Right renal pelvis (tissue), 4 donors: ENCODE data around the gene PRCD. TPM values are rescaled to one million over a fixed set of nuclear protein-coding genes. Genes with fewer than 3 reads are reported as not detected.
A peak's percentile ranks its signal among the peaks of the same experiment; 100 is the strongest.

Source experiments
- DNase-seq, 4 donors: peaks; one replicate each; pipeline ENCODE4 v3.0.0-alpha.2; 2013; ENCODE audit warnings: low read depth in 4 of 4, low spot score in 3 of 4, missing footprints in 1 of 4
- polyA plus RNA-seq, 4 donors: library from polyadenylated mRNA; unstranded; fragments of 120-200 nt; gene quantifications; one replicate each; pipeline ENCODE4 v1.2.1, GENCODE V29; 2013; ENCODE audit not compliant: insufficient read length in 4 of 4

PRCD gene
- polyA plus RNA-seq, 4 donors = 2.7 to 4.0 (median 3.4) TPM

DNA sequence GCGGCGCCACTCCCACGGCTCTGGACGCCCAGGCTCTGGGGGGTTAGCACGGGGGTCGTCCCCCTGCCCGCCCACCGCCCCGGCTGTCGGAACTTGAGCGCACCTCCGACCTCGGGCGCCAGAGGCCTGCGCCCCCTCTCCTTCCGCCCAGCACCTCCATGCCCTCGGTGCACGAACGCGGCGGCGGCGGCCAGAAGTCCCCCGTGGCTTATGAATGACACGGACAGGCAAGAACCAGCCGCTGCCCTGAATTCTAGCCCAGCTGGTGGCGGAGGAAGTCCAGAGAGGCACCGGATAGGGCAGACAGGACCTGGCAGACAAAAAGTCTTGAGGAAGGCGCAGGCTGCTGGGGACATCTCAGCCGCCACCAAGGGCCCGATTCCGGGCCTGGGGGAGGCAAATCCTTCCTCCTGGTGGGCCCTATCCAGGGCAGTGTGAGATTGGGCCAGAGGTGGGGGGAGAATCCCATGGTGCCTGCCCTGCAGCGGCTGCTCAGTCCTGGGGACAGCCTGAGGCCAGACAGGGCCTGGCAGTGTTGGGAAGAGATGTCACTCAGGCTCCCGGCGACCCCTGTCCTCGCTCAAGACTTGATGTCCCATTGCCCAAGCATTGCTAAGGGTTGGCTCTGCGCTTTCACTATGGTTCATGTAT, 1.4 kb upstream of the PRCD start:
- no peak for DNase-seq

GRCh38 chr17:76538941-76539570, 788 bp upstream of the PRCD start:
- no peak for DNase-seq

- peak; percentile 81 to 94 (median 92) for DNase-seq
Observed at GRCh38 chr17:76540381-76541300, 797 bp downstream of the PRCD start.

DNA sequence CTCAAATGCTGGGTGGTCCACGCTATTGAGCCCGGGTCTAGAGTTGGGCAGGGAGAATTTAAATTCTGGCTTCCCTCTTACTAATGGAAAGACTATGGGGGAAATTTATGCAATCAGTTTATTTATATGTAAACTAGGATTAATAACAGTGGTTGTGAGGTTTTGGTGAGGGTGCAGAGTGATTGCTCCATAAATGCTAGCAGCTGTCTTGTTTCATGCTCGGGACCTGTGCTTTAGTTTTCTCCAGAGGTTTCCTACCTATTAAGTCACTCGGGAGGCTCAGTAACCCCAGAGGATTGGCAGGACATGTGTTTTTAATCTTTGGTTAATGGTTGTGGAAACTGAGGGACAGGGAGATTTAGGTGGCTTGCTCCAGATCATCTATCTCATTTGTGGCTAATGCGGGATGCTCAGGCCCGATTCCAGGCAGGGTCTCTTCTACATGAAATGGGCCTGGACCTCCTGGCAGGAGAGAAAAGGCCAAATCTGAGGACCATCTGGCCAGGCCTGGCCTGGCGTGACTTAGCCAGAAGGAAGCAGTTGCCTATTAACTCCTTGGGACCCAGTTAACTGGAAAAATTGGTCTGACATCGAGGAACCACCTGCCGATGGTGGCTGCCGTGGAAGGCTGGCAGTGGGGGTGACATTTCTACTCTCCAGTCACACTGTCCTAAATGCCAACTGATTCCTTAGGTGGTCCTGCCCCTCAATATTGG, 2.1 kb downstream of the PRCD start:
- no peak for DNase-seq

DNA sequence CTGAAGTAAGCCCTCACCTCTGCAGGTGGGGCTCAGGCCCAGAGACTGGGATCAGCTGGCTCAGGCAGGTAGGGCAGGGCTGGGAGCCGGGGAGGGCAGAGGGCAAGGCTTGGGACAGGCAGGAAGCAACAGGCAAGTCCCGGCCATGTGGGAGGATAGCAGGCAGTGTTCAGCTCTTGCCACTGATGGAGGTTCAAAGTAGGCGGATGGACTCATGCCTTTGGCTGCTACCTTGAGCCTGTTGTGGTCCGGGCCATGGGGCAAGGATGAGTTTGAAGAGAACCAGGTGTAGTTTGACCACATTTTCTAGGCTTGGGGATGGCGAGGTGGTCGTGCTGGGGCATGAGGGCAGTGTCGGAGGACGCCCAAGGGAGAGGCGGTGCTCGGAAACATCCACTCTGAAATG, 2.7 kb downstream of the PRCD start:
- DNase-seq = no peak

DNA sequence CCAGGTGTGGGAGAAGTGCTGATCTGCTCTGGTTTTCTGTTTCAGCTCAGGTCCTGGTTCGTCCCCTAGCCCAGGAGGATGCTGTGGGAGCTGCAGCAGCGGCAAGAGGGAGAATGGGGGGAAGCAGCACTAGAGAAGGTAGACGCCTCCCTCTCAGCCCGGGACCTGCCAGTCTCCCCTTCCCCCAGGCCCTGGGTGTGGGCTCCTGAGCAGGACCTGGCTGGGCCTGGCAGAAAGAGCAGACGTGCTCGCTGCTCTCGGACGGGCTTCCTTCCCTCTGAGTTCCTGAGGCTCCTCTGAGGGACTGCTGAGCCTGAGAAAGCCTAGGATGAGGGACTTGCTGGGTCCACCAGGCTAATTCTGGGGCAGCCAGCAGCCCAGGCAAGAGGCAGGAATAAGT, 3.1 kb downstream of the PRCD start:
- DNase-seq = no peak

GRCh38 chr17:76543482-76543825, 3.6 kb downstream of the PRCD start:
- no peak for DNase-seq

- no peak for DNase-seq
Observed at GRCh38 chr17:76543826-76544545, 4.1 kb downstream of the PRCD start.

DNA sequence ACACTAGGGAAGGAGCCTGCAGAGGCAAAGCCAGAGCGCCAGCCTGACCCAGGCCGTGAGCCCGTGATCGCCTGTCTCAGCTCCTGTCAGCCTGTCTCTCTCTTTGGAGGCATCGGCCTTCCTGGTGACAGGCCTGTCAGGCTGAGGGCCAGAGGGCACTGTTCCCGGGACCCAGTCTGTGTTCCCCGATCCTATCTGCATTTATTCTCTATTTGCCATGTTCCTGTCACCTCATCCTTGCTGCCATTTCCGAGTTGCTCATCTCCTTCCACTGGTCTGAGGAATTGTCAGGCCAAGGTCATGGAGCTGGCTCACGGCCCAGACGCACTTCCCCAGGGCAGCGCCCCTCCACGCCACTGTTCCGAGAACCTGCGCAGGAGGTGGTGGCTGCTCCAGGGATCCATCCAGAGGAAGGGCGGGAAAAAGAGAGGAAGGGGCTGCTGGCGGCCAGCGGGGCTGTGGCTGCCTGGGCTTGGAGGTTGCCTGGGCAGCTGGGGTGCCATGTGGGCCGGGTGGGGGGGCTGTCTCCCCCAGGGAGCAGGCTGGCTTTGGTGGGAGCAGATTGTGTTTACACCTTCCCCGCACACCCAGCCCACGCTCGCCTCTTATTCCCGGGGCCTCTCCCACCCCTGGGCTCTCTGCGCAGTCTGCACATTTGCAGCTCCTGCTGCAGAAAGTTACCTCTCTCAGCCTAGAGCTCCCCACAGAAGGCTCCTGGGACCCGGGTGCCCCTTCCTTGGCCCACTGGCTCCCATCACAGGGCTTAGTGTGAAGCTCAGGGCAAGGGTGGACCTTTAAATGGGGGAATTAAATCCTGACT, 4.9 kb downstream of the PRCD start:
- no peak for DNase-seq

DNA sequence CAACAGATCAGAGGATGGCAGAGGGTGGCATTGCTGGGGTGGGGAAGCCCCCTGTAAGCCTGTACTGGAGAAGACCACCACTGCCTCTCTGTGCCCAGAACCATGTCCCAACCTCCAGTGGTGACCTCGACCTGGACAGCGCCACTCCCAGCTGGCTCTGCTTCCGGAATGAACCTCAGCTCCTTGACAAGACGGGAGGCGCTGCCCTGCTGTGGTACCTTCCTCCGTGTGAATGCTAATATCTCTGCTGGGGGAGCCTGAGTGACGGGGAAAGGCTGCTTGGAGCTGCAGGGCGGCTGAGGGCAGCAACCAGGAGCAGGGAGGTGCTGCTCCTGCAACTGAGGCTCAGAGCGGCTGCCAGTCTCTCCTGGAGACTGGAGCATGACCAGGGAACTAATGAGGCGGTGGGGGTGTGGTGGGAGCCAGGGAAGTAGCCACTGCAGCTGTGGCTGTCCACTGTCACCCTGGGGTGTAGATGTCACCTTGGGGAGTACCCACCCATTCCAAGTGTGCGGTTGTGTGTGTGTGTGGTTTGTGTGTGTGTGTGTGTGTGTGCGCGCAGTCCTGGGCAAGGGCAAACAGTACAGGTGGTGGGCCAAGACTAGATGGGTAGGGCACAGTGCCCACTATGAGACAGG, 6.2 kb downstream of the PRCD start:
- no peak for DNase-seq

- DNase-seq = no peak
Observed at GRCh38 chr17:76546556-76547182, 6.8 kb downstream of the PRCD start.

GRCh38 chr17:76547183-76547641, 7.4 kb downstream of the PRCD start:
- DNase-seq = peak in 2 of 4 donors; percentile 63 to 69

GRCh38 chr17:76547642-76548202, 7.9 kb downstream of the PRCD start:
- DNase-seq = no peak

DNA sequence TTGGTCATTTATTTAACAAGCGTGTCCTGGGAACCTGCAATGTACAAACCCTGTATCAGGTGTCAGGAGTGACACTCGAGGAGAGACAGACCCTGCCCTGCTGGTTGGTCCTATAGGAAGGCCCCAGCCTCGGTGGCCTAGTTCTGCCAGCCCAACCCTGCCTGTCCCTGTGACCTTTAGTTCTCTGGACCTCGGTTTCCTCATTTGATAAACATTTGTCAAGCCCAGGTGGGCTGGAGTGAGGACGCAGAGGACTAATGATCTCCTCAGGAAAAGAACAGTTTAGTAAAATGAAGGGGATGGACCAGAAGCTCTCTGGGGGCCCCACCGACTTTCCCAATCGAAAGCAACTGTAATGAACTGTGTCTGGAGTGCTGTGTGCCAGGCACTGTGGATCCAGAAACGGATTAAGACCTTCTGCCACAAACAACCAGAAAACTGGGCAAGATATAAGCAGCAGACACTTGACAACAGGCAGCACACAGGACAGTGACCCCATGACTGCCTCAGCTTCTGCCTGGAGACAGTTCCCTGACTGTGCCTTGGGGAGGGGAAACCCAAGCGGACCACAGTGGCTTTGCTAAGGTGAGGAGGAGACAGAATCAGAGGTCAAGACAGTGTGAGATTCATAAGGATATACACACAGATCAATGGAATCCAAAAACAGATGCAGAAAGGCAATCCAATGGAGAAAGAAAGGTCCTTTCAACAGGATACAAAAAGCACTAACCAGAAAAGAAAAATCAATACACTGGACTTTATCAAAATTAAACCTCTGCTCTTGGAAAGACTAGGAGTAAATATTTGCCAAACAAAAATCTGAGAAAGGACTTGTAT, 8.8 kb downstream of the PRCD start:
- DNase-seq = no peak

DNA sequence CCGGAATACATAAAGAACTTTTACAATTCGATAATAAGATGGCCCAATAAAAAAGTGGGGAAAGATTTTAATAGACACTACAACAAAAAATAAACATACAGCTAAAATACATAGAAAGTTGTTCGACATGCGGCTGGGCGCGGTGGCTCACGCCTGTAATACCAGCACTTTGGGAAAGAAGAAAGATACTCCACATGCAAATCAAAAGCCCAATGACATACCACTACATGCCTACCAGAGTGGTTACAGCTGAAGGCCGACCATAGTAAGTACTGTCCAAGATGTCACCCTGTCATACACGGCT, 9.3 kb downstream of the PRCD start:
- DNase-seq = no peak

DNA sequence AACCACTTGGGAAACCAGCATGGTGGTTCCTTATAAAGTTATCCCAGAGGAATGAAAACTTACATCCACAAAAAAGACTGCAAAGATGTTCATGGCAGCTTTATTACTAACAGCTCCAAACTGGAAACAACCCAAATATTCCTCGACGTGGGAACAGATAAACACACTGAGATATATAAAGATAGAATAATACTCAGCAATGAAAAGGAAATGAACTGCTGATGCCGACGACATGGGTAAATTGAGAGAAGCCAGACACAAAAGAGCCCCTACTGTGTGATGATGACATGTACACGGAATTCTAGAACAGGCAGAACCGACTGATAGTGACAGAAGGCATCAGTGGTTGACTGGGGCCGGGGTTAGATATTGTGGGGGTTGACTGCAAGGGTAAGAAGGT, 9.7 kb downstream of the PRCD start:
- no peak for DNase-seq
